ENCODE measurements around the gene TBX10.

DNA sequence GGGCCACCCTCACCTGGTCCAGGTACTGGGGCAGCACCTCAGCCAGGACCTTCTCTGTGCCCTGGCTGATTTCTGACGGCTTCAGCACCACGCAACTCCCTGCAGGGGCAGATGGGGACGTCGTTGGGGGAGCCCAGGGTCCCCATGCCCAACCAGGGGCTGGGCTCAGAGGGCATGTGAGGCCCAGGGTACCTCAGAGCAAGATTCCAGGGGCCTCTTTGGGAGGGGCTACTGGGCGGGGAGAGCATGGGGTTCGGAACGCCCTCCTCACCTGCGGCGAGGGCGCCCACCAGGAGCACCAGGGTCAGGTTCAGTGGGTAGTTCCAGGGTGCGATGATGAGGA is 26.7 kb upstream of the TBX10 start:
- no peak for TF ChIP-seq POLR2AphosphoS5 (IDR thresholded peaks at IDR 0.05; ENCODE audit: low read depth, low read length)
- TF ChIP-seq, protein P1, sequence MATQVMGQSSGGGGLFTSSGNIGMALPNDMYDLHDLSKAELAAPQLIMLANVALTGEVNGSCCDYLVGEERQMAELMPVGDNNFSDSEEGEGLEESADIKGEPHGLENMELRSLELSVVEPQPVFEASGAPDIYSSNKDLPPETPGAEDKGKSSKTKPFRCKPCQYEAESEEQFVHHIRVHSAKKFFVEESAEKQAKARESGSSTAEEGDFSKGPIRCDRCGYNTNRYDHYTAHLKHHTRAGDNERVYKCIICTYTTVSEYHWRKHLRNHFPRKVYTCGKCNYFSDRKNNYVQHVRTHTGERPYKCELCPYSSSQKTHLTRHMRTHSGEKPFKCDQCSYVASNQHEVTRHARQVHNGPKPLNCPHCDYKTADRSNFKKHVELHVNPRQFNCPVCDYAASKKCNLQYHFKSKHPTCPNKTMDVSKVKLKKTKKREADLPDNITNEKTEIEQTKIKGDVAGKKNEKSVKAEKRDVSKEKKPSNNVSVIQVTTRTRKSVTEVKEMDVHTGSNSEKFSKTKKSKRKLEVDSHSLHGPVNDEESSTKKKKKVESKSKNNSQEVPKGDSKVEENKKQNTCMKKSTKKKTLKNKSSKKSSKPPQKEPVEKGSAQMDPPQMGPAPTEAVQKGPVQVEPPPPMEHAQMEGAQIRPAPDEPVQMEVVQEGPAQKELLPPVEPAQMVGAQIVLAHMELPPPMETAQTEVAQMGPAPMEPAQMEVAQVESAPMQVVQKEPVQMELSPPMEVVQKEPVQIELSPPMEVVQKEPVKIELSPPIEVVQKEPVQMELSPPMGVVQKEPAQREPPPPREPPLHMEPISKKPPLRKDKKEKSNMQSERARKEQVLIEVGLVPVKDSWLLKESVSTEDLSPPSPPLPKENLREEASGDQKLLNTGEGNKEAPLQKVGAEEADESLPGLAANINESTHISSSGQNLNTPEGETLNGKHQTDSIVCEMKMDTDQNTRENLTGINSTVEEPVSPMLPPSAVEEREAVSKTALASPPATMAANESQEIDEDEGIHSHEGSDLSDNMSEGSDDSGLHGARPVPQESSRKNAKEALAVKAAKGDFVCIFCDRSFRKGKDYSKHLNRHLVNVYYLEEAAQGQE (IDR thresholded peaks at IDR 0.05; ENCODE audit: insufficient read depth in 1 of 2, low read depth in 2 of 2, low read length in 2 of 2) = no peak
- TF ChIP-seq SIN3A (IDR thresholded peaks at IDR 0.05; ENCODE audit: borderline replicate concordance, insufficient read depth, low read length) = no peak
- no peak for TF ChIP-seq FOXP2 (optimal IDR thresholded peaks at IDR 0.05; ENCODE audit: borderline replicate concordance, extremely low read depth, extremely low read length, insufficient read depth)

Data from PFSK-1 (cell line).